Measurements from ENCODE around the gene STING1. TPM values are rescaled to one million over a fixed set of nuclear protein-coding genes. Genes with fewer than 3 reads are reported as not detected.
"Not testable (repeated sequence)": the region's sequence is repeated elsewhere in the genome, so short reads cannot be mapped to it uniquely, and the experiment has no call there.

Gene STING1
- polyA plus RNA-seq, 1 of the 3 experiments (the other 2 are of a cell fraction): 98.4 TPM

DNA sequence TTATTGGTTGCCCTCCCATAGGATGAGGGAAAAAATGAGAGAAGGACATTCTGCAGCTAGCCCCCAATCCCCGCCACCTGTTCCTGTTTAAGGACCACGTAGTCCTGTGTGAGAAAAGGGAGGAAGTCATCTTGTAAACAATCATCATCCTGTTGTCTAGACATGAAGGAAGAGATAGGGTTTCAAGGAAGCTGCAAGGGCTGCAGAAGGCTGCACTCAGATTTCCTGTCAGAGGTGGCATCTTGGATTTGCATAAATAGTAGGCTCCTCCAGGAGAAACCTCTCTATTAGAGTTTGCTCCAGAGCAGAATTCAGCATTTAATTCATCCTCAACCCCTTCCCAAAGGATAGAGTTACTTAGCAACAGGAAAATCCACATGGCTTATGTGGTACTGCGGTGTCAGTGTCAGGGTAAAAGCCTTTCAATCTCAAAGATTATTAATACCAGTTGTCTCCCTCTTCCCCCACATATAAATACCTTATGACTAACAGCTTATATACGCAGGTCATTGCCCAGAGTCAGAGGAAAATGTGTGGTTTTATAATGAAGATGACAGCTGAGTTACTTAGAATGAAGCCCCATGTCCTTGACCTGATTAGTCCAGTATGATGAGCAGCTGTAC lies 38.6 kb downstream of the STING1 start (continued):
- TF ChIP-seq, protein P1, sequence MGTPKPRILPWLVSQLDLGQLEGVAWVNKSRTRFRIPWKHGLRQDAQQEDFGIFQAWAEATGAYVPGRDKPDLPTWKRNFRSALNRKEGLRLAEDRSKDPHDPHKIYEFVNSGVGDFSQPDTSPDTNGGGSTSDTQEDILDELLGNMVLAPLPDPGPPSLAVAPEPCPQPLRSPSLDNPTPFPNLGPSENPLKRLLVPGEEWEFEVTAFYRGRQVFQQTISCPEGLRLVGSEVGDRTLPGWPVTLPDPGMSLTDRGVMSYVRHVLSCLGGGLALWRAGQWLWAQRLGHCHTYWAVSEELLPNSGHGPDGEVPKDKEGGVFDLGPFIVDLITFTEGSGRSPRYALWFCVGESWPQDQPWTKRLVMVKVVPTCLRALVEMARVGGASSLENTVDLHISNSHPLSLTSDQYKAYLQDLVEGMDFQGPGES (IDR thresholded peaks at IDR 0.05; ENCODE audit: low read depth, low read length): no peak
- TF ChIP-seq SIN3A (IDR thresholded peaks at IDR 0.05; ENCODE audit: borderline replicate concordance, low read depth, low read length) (peak; percentile 79; the same call in 1 of the 2 replicates), MEF2A (IDR thresholded peaks at IDR 0.05; ENCODE audit: borderline replicate concordance, low read depth) (peak; percentile 93), TEAD4 (IDR thresholded peaks at IDR 0.05; ENCODE audit: borderline replicate concordance, insufficient read depth) (peak; percentile 90), MXI1 (IDR thresholded peaks at IDR 0.05; ENCODE audit: low read depth, low read length) (0 out of 2 replicates have a peak, but pooled peaks have one; percentile 27), FOXM1 (IDR thresholded peaks at IDR 0.05; ENCODE audit: low read depth) (peak; percentile 64; the same call in 1 of the 2 replicates), NFIC (IDR thresholded peaks at IDR 0.05; ENCODE audit: borderline replicate concordance) (peak; percentile 78), GATA2 (CRISPR knock-in tag; IDR thresholded peaks at IDR 0.05) (no peak)
- TF ChIP-seq, protein P2, sequence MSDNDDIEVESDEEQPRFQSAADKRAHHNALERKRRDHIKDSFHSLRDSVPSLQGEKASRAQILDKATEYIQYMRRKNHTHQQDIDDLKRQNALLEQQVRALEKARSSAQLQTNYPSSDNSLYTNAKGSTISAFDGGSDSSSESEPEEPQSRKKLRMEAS (IDR thresholded peaks at IDR 0.05; ENCODE audit: low read depth): peak; percentile 71
- TF ChIP-seq, protein P3, sequence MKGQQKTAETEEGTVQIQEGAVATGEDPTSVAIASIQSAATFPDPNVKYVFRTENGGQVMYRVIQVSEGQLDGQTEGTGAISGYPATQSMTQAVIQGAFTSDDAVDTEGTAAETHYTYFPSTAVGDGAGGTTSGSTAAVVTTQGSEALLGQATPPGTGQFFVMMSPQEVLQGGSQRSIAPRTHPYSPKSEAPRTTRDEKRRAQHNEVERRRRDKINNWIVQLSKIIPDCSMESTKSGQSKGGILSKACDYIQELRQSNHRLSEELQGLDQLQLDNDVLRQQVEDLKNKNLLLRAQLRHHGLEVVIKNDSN (IDR thresholded peaks at IDR 0.05; ENCODE audit: borderline replicate concordance, low read depth): no peak

DNA sequence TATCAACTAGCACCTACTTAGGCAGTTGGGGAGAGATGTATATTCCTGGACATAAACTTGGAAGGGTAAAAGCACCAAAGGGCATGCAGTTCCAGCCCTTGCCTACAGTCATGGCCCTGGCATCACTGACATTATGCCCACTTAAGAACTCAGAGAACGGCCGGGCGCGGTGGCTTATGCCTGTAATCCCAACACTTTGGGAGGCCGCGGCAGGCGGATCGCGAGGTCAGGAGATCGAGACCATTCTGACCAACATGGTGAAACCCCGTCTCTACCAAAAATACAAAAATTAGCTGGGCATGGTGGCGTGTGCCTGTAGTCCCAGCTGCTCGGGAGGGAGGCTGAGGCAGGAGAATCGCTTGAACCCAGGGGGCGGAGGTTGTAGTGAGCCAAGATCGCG lies 42.1 kb downstream of the STING1 start:
- DNase-seq; H3K27me3 ChIP-seq (ENCODE audit: insufficient read depth); H3K4me3 ChIP-seq (ENCODE audit: low read depth in 2 of 2, low read length in 1 of 2); POLR2A ChIA-PET; H3K27ac ChIP-seq (ENCODE audit: low read depth in 2 of 2, low read length in 1 of 2); H3K36me3 ChIP-seq (replicated peaks in 1 of 2; ENCODE audit: control insufficient read depth in 1 of 2, insufficient read depth in 2 of 2, low read length in 1 of 2); H3K9me2 ChIP-seq; H3K9me3 ChIP-seq; H2AFZ ChIP-seq (ENCODE audit: low read depth); H3K9ac ChIP-seq; H3K79me2 ChIP-seq (ENCODE audit: insufficient read depth); H3K4me2 ChIP-seq; H4K20me1 ChIP-seq (ENCODE audit: insufficient read depth): not testable (repeated sequence)
- Histone ChIP-seq H3F3A (replicated peaks; ENCODE audit: insufficient read depth) (peaks cover 22% of the 10 kb centered on the region), H3K4me1 (ENCODE audit: control insufficient read depth in 1 of 2, insufficient read depth in 2 of 2, low read depth in 1 of 2, low read length in 1 of 2) (peaks cover 10 to 22% of the 10 kb centered on the region in 2 experiments; a peak in 3 of 4 replicates)
- CTCF ChIA-PET: interaction anchor here (1.0 kb wide), 1 partner anchor 73 kb away, joined by 4 read pairs; no protein-coding TSS in a partner anchor
- WGBS (ENCODE audit: low lambda C conversion rate): 93% methylated on average over 16 of the region's 17 CpGs
